GM18502 (cell line): ENCODE measurements around the gene FBLN2.

Source experiments
- ATAC-seq: cut with Tn5 transposase; IDR thresholded peaks from one replicate; pipeline ENCODE4 v1.9.1; 2021; ENCODE audit warnings: mild to moderate bottlenecking; ENCODE audit not compliant: unreplicated experiment, poor library complexity

The FBLN2 gene

DNA sequence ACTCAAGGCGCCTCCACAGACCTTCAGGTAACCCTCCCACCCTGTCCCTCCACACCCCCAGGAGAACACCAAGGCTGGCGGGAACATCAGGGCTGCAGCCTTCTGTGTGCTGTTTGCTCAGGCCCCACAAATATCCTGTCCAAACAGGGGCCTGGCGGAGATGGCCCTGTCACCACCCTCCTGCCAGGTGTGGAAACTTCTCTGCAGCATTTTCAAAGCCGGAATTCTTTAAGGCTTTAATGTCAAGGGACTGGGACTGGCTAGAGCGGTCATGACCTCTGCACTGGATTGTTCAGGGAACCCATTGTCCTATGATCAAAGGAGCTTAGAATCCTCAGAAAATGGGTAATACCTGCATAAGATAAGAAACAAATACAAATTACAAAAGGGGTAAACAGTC is 46.6 kb downstream of the FBLN2 start:
- ATAC-seq, result no peak

DNA sequence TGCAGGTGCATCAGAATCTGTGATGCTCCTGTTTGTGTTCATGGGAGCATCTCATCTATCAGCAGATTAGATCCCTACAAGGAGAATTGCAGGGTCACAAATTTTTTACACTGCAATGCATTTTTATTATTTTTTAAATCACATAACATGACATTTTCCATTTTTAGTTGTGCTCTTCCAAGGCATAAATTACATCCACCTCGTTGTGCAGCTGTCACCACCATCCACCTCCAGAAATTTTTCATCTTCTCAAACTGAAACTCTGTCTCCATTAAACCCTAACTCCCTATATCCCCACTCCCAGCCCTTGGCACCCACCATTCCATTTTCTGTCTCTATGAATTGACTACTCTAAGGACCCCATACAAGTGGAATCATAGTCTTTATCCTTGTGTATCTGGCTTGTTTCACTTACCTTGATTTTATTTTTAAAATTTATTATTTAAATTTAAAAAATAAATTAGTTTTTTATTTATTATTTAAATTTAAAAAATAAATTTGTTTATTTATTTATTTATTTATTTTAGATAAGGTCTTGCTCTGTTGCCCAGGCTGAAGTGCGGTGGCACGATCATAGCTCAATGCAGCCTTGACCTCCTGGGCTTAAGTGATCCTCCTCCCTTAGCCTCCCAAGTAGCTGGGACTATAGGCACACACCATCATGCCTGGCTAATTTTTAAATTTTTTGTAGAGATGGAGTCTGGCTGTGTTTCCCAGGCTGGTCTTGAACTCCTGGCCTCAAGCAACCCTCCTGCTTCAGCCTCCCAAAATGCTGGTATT is 47.7 kb downstream of the FBLN2 start:
- ATAC-seq, result no peak

DNA sequence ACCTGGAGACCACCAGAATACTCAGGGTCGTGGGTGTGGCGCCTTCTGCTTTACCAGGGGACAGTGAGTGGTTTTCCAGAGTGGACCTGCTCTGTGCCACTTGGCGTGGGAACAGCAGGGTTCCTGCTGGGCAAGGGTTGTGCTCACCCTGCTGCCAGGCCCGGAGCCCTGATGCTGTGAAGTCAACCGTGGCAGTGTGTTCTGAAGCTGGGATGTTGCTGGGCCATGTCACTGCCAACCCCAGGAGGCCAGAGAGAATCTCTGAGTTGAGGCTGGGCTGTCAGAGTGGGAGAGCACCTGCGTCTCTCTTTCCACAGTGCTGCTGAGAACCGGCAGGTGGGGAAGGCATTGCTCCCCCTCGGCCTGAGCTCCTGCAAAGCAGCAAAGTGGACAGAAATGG is 48.7 kb downstream of the FBLN2 start:
- no peak for ATAC-seq

DNA sequence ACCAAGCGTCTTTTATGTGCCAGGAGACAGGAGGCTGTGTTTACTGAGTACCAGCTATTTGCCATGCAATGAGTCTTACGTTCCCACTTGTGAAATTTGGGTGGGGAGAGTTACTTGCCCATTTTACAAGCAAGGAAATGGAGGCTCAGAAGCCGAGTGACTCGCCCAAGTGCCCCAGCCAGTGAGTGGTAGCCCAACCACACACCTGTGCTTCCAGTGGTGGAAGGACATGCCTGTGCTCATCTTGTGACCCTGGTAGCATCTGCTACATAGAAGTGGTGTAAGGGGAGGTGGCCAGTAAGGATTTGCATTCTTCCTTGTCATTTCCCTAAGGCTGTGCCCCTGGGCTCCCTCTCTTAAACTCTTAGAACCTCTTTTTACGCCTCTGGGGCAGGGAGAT is 49.3 kb downstream of the FBLN2 start:
- no peak for ATAC-seq

GRCh38 chr3:13598926-13599886 is 50.3 kb downstream of the FBLN2 start:
- no peak for ATAC-seq

GRCh38 chr3:13599887-13600450 is 51.0 kb downstream of the FBLN2 start:
- ATAC-seq, result no peak

GRCh38 chr3:13600950-13601691 is 52.2 kb downstream of the FBLN2 start:
- no peak for ATAC-seq

- no peak for ATAC-seq
Measured at GRCh38 chr3:13601692-13602080, 52.8 kb downstream of the FBLN2 start.

DNA sequence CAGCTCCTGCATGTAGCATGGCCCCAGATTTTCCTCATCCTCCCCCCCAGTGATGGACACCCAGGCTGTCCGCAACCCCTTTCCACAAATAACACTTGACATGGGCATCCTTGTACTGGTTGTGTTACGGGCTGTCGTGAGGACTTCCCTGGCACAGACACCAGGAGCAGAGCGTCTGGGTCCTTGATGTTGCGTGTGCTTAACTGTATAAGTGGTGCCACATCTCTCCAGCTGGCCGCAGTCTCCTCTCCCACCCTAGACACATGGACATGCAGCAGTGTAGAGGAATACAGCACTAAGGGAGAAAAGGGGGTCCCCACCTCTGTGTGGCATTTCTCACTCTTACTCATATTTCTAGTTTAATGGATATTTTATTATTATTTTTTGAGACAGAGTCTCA is 56.6 kb downstream of the FBLN2 start:
- no peak for ATAC-seq

DNA sequence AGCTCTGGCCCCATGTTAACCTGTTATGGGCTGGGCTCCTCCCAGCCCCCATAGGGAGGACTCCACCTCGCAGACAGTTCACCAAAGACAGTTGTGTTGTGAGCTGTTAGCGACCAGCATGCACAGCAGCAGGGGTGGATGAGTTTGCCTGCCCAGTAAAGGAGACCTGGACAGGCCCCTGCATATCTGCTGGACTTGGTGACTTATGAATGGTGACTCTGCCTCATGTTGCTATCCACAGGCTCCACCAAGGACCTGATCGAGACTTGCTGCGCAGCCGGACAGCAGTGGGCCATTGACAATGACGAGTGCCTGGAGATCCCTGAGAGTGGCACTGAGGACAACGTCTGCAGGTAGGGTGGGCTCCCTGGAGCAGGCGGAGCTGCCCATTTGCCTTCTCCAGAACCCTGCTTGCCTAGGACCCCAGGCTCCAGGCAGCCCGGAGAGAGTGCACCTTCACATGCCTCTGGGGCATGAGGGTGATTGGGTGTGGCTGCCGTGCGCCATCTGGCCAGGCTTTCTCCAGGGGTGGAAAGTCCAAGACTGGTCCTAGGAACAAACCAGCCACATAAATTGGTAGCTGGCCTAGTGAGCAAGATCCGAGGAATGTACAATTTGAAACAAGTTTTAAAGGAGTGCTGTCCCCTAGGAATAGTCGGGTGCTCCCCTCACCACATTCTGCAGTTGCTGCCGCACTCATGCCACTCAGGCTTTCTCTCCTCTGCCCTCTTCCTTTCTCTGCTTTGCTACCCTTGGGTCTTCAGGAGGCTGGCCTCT is 59.1 kb downstream of the FBLN2 start:
- no peak for ATAC-seq

GRCh38 chr3:13608969-13609725 is 60.2 kb downstream of the FBLN2 start:
- no peak for ATAC-seq

GRCh38 chr3:13610006-13610570 is 61.2 kb downstream of the FBLN2 start:
- no peak for ATAC-seq

DNA sequence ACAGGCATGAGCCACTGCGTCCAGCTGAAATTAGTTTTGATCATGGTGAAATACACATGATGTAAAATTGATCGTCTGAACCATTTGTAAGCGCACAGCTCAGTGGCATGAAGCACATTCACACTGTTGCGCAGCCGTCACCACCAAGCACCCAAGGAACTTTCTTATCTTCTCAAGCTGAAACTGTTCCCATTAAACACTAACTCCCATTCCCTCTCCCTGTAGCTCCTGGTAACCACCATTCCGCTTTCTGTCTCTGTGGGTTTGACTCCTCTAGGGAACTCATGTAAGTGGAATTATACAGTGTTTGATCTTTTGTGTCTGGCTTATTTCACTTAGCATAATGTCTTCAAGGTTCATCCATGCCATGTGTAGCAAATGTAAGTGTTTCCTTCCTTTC is 62.3 kb downstream of the FBLN2 start:
- no peak for ATAC-seq

GRCh38 chr3:13612829-13613228 is 63.9 kb downstream of the FBLN2 start:
- no peak for ATAC-seq

DNA sequence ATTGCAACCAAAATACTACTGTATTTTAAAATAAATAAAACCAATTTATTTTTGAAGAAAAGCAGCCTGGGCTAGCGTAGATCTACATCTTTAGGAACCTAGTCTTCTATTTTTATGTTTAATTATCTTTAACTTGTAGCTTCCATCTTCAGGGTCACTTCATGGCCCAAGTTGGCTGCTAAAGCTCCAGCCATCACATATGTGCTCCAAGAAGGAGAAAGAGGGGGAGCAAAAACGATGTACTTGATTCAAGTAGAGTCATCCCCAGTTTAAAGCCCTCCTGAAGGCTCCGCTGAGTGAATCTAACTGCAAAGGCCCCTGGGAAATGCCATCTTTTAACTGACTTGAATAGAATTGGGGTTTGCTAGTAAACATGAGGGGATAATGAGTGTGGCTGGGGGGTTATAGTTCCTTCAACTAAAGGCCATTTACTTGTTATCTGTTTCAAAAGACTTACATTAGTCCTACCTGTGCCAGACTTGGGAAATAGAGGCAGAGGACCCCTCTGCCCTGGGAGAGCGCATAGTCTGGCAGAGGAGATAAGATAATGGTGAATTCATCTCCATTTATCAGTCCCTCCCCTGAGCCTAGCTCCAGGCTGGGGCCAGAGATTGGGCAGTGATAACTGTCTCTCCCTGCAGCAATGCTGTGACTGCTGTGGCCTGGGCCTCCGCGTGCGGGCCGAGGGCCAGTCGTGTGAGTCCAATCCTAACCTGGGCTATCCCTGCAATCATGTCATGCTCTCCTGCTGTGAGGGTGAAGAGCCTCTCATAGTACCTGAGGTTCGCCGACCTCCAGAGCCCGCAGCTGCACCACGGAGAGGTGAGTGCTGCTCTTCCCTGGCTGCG is 64.6 kb downstream of the FBLN2 start:
- ATAC-seq, result no peak

DNA sequence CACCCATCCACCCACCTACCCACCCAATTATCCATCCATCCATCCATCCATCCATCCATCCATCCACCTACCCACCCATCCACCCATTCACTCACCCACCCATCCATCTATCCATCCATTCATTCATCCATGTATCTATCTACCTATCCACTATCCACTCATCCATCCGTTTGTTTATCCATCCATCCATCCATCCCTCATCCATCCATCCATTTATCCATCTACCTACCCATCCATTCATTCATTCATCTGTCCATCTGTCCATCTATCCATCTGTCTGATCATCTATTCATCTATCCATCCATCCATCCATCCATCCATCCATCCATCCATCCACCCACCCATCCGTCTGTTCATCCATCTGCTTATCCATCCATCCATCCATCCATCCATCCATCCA is 65.7 kb downstream of the FBLN2 start:
- no peak for ATAC-seq

DNA sequence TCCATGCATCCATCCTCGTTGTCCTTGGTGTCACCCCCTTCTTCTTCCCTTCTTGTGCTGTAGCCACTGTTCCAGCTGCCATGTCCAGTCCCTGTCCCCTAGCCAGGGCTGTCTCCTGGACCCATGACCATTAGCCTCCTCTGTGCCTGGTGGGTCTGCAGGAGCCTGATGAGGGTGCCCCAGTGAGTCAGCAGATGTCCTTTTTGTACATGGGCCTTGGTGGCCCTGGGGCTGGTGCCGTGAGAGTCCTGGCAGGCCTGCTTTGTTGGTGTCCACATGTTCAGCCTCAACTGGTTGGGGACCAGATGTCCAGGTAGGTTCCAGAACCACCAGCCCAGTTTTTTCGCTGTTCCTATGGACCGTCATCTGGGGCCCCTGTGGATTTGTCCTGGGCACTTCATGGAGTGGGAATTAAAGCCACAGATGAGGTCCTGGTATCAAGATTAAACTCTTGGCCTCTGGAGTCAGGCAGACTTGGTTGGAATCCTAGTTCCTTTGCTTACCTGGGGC is 66.1 kb downstream of the FBLN2 start:
- no peak for ATAC-seq

GRCh38 chr3:13616359-13616758 is 67.4 kb downstream of the FBLN2 start:
- ATAC-seq, result no peak
